DND-41 (cell line): ENCODE results near the gene TACC3.

Experiments
- CTCF ChIP-seq: IDR thresholded peaks from 2 replicates; pipeline ENCODE4 v1.5.1; 2012; ENCODE audit warnings: borderline replicate concordance, low read length, moderate library complexity, mild to moderate bottlenecking; ENCODE audit not compliant: poor library complexity, severe bottlenecking; ENCODE audit errors: extremely low read depth
- EZH2 ChIP-seq: IDR thresholded peaks from 3 replicates; pipeline ENCODE4 v1.6.1; 2012; ENCODE audit warnings: borderline replicate concordance, low read depth, mild to moderate bottlenecking, moderate library complexity, low read length, inconsistent platforms; ENCODE audit not compliant: severe bottlenecking

DNA sequence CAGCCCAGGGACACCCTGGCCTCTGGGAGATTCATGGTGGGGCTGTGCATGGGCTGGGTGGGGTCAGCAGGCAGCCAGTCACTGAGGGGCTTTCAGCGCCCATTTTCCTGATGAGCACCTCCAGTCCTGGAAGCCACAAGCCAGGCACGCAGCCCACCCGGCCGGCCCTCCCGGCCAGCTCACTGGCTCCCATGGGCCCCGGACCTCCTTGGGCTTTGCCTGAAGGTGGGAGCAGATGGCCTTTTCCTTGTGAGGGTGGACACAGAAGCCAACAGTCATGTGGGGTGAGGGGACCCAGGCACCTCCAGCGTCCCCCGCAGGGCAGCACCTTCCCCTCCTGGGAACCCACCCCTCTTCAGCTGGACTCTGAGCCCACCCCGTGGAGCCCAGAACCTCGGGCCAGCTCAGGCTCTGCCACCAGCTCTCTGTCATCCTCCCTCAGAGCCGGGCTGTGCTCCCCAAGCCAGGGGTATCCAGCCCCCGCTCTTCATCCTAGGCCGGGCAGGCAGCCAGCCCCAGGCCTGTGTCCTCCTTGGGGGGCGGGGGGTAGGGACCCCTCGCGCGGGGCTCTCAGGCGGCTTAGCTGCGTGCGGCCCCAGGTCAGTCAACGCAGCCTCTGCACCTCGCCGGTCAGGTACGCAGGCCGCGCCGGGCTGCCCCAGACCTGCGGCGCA lies 71.0 kb downstream of the TACC3 start:
- TF ChIP-seq EZH2 = no peak
- no peak for TF ChIP-seq CTCF
